Loucy (cell line): Measurements from ENCODE around the gene S100A6.

Experiments used
- CTCF ChIP-seq: fragments of 200-600 bp; sonication (generic); conservative IDR thresholded peaks from 2 replicates; pipeline ENCODE4 v1.5.1; 2014; ENCODE audit warnings: mild to moderate bottlenecking, antibody characterized with exemption, low read length
- EZH2phosphoT487 ChIP-seq: fragments of 200-600 bp; IDR thresholded peaks from 2 replicates; pipeline ENCODE4 v1.6.1; 2018; ENCODE audit warnings: antibody characterized with exemption, mild to moderate bottlenecking, moderate library complexity, borderline replicate concordance

GRCh38 chr1:153509036-153509435 lies 26.8 kb downstream of the S100A6 start:
- TF ChIP-seq CTCF (no peak), EZH2phosphoT487 (no peak)
